Activated CD4-positive, alpha-beta T cell treated with anti-CD3 and anti-CD28 coated beads, Interleukin-2, amount 50 U/mL, for 48 hours (primary cell): ENCODE data around the gene KCNIP3.

ENCODE experiments used
- DNase-seq, 2 experiments: peaks; one replicate each; pipeline ENCODE4 v3.0.0-alpha.2; 2020

KCNIP3 gene

DNA sequence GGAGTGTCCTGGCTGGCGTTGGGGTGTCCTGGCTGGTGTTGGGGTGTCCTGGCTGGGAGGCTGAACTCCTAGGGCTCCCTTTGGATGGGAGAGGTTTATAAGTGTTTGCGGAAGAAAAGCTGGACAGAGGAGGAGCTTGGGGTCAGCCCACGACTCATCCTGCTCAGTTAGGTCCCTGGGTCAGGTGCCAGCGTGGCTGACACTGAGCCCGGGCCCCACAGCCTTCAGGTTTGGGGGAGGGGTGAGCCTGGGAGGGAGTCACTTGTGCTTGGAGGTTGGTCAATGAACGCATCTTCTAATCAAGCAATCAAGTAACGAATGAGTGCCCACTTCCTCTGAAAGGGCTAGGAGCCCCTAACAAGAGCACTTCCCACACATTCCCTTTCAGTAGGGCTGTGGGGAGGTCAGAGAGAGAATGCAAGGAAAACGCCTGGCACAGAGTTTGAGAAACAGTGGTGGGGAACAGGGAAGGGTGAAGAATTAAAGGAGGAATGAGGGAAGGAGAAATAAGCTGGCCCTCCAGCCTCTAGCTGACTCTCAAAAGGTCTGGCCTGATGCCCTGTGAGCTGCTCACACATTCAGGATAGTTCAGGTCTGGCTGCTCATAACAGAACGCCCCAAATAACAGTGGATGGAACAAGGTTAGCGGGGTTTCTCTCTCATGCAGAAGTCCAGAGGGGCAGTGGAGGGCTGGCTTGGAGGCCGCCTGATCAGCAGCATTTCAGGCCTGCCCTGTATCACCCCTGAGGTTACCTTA is 670 bp downstream of the KCNIP3 start:
- DNase-seq = no peak

DNA sequence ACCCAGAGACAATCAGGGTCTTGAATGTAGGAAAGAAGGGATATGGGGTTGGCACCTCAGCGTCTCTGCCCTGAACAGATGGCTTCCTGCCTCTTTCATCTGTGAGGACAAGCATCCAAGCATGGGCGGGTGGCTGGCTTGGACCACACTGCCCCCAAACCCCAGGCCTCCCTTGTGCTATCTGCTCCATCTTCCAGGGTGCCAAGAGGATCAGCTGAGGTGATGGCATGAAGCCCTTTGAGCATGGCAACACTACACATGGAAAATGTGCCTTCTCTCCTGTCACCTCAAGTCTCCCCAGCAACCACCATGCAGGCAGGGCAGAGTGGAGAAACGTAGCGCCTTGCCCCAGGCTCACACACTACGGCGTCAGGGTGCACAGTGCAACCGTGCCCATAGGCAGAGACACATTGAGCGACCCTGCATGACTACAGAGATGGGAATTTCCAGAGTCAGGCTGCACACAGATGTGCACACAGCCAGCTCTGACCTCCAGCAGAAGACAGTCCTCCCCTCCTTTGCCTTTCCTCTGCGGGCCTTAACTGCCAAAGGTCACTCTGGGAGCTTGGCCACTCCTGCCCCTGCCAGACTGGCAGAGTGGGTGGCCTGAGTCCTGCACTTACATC is 1.5 kb downstream of the KCNIP3 start:
- DNase-seq = no peak

DNA sequence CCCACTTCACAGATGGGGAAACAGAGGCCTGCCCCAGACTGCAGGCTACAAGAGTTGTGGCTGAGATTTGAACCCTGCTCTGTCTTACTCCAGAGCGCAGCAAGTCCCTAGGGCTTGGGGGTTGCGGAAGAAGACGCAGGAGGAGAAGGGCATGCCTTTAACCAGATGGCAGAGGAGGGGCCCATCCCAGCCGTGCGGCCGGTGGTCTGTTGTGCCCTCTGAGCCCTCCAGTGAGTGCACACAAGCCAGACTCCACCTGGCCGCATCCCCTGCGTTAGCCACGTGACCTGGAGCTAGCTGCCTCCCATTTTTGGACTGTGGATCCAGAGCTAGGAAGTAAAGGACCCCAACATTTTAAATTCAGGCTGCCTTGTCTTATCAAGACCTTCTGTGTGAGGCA is 2.8 kb downstream of the KCNIP3 start:
- no peak for DNase-seq

DNA sequence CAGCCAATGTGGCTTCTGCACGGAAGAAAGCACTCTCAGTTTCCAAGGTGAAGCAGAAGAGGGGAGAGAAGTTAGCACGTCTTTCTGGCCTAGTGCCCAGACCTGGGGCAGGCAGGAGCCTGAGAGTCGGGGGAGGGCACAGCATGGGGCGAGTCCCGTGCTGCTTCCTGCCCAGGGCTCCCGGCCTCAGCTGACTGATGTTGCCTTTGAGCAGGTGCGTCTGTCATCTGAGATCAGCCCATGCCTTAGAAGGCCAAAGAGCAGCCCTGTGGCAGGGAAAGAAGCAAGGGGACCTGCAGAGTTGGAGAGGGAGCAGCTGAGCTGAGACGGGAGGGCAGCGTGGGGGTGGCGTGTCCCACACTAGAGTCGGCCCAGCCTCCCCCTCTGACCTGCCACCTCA is 3.3 kb downstream of the KCNIP3 start:
- no peak for DNase-seq

DNA sequence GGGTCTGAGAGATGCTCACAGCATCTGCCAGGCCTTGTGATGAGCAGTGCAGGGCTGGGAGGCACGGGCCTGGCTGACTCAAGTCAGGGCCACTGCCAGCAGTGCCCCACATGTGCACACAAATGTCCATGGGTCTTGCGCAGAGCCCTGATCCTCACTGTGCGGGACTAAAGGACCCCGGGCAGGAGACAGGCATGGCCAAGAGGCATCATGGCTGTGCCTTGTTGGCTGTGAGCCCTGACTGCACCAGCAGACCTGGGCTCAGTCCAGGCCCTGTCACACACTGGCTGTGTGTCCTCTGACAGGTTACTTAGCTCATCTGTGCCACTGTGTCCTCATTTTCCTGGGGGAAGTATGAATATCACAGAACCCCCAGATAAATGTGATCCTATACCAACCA is 4.0 kb downstream of the KCNIP3 start:
- no peak for DNase-seq

DNA sequence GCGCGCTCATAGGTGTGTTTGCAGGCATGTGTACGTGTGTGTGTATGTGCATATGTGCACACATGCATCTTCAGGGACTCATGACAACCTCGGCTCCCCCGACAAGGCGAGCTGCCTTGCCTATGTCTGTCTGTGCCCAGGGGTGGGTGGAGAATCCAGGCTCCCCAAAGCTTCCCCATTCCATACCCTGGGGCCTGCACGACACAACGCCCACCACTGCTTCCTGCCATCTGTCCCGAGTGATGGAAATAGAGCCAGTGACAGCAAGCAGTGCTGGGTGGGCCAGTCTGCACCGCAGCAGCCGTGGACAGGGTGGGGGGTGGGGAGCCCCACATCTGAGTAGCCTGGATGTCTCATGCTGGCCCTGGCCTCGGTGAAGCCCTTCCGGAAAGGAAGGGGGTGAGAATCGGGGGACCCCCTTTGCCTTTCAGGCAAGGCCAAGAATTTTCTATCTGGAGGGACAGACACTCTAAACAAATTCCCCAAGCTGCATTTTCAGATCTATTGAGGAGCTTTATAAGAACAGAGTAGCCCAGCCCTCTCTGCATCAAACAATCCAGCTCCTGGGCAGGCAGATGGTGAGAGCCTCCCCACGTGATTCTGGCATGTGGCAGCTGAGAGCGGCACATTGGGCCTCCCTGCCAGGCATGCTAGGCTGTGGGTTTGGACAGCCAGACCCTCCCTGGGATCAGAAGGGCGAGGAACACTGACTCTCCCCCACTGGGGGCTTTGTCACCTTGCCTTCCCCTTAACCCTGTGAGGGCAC is 4.9 kb downstream of the KCNIP3 start:
- no peak for DNase-seq

DNA sequence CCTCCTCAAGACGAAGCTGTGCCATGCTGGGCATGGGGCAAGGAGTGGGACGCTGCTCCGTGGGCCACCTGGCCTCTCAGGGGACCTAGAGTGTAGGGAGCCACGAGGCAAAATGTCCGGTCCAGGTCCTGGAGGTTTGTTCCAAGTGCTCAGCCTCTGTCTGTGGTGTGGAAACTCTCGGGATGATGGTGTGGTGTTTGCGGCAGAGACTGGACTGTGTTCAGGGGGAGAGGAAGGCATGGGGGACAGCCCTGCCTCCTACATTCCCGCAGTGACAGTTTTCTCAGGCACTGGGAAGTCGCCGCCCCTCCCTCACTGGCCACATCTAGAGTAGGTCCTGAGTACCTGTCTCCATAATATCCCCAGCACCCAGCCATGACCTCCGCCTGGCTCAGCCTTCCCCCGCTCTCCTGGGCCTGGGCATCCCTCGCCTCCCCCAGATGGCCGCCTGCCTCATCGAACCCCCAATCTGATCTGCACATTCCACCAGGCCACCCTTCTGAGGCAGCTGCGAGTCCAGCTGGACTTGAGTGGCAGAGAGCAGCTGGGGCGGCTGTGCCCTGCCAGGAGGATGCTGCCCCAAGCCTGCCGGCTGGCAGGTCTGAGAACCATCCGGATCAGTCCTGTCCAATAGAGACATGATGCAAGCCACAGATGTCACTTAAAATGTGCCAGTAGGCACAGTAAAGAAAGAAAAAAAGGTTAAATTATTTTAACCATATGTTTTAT is 6.2 kb downstream of the KCNIP3 start:
- no peak for DNase-seq

DNA sequence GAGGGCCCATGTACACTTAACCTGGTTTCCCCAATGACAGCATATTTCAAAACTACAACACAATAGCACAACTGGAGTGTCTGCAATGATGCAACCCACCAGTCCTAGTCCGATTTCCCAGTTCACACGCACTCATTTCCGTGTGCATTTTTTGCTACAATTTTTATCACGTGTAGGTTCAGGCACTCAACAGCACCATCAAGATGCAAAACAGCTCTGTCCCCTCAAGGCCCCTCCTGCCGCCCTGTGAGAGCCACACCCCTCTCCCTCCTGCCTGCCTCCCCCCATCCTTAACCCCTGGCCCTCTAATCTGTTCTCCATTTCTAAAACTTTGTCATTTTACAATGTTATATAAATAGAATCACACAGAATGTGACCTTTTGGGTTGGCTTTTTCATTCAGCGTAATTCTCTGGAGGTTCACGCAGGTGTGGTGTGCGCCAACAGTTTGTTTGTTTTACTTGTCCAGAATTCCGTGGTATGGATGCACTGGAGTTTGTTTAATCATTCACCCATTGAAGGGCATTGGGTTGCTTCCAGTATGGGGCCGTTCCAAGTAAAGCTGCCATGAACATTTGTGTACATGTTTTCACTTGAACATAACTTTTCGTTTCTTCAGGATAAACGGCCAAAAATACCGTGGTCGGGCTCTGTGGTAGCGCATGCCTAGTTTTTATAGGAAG is 8.4 kb downstream of the KCNIP3 start:
- DNase-seq = no peak

DNA sequence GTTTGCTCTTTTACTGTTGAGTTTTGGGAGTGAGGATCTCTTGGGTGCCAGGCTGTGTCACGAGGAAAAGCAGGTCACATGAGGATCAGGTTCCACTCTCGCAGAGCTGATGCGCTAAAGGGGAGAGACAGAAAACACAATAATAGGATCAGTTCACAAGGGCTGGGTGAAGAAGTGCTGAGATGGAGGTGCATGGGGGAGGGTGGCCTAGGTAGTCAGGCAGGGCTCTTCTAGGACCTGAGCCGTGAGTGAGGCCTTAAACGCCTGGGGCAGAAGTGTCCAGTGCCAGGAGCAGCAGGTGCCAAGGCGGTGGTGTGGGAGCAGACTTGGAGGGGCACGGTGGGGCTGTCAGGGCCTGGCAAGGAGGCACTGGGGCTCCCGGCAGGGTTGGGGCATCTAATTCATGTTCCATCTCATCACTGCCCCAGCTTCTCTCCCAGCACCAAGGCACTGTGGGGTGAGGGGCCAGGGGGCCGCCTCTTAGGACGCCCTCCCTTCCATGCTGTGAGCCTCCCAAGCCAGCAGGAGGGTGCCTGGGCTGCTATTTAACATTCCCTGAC is 9.3 kb downstream of the KCNIP3 start:
- DNase-seq = no peak

DNA sequence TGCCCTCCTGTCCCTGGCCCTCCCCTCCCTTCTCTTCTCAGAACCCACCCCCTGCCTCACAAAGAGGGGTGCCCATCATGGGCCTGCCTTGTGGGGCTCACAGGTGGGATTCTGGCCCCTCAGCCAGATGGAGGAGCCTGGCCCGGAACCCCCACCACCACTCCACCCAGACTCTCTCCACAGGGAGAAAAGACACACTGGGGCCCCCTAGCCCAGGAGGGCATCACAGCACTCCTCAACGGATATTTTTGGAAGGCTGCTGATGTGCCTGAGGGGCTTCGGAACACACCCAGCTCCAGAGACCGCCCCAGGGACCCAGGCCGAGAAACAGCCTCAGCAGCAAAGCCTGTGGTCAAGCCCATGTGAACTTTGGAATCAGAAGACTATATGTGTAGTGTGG is 9.9 kb downstream of the KCNIP3 start:
- no peak for DNase-seq

DNA sequence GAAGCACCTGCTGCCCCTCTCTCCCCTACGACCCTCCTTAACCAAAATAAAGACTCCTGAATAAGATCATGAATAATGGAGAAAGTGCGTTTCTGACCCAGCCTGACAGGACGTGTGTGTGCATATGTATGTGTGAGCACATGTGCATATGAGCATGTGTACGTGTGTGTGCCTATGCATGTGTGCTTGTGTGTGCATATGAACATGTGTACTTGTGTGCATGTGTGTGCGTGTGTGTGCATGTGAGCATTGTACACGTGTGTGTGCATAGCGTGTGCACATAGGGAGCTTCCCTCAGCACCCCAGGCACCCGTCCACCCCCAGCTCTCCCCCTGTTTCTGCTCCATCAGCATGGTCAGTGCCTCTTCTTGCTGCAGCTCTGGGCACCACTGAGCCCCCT is 10.7 kb downstream of the KCNIP3 start:
- DNase-seq = no peak

DNA sequence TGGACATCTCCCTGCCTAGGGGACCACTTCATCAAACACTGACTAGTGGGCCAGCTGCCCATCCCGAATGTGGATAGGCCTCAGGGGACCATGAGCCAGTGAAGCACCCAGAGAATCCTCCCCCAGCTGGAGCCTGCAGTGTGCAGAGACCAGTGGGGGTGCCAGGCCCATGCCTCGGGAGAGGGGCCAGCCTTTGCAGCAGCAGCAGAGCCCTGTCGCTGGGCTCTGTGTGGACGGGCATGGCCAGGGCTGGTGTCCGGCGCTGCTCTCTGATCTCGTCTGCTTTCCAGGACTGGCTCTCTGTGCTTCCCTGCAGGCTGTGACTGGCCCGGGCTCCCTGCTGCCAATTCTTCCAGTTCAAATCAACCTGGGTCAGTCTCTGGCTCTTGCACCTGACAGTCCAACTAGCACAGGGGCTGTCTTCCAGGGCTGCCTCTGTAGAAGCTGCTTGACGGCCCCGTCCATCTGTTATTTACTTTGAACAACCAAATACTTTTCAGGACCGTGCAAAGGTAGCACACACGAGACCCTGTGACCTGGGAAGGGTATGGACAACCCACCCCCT is 11.4 kb downstream of the KCNIP3 start:
- DNase-seq = no peak

DNA sequence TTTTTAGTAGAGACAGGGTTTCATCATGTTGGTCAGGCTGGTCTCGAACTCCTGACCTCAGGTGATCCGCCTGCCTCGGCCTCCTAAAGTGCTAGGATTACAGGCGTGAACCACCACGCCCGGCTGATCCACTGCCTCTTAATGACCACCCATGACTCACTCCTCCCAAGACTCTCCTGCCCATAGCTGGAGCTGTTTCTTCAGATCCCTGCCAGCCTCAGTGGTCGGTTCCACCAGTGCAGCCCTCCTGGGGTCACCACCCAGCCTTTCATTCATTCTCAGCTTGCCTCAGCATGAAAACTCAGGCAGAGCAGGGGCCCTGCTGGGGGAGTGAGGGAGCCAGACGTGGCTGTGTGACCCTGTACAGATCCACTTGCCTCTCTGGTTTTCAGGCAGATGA is 12.5 kb downstream of the KCNIP3 start:
- no peak for DNase-seq

DNA sequence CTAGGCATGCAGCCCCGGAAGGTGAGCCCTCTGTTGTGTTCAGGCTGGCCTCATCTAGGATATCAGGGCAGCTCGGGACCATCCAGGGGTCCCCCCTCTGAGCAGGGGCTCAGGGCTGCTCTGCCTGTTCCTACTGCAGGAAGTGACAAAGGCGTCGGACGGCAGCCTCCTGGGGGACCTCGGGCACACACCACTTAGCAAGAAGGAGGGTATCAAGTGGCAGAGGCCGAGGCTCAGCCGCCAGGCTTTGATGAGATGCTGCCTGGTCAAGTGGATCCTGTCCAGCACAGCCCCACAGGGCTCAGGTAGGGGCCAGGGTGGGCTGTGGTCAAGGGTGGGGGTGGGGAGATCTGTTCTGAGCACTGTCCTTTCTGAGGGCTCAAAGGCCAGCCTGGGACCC is 13.1 kb downstream of the KCNIP3 start:
- DNase-seq = no peak

DNA sequence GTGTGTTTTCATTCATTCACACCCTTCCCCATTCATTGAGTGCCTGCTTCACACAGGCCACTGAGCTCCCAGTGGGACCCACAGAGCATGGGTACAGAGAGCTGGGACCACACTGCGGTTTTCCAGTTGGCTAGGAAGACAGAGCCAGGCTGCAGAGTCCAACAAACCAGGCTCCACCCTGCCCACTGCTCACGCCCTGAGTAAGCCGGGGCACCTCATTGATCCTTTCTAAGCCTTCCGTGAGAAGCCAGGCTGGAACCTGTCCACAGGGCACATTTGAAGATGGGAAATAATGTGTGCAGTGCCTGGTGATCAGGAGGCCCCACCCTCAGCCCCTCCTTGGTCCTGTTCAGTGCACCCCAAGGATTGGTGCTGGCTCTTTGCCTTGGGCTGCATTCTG is 13.5 kb downstream of the KCNIP3 start:
- DNase-seq = no peak

DNA sequence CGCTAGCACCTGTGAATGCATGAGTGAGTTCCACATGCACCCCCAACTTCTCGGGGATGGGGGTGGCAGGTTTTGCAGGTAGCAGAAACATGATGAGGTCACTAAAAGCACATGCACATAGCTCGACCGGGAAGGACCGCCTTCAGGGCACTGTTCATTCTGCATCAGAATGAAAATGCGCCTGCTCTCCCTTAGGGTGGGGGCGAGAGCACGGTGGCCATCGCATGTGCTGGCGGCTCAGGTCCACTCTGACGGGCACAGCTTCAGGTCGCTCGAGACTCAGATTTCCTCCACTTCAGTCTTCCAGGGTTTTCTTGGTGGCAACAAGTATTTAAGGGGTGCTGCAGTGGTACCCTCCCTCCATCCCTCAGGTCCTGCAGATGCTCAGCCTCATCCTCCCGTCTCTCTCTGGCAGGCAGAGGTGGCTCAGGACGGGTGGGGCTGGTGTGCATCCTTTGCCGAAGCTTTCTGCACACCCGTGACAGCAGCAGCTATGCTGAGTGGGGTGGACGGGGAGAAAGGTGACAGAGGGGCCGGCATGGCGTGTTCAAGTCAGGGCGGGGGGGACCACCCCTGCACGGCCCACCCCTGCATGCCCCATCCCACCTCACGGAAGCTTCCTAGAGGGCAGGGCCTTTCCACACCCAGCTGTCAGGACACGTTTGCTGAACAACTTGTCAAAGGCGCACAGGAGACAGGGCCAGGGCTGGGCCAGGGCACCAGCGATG is 14.8 kb downstream of the KCNIP3 start:
- no peak for DNase-seq

DNA sequence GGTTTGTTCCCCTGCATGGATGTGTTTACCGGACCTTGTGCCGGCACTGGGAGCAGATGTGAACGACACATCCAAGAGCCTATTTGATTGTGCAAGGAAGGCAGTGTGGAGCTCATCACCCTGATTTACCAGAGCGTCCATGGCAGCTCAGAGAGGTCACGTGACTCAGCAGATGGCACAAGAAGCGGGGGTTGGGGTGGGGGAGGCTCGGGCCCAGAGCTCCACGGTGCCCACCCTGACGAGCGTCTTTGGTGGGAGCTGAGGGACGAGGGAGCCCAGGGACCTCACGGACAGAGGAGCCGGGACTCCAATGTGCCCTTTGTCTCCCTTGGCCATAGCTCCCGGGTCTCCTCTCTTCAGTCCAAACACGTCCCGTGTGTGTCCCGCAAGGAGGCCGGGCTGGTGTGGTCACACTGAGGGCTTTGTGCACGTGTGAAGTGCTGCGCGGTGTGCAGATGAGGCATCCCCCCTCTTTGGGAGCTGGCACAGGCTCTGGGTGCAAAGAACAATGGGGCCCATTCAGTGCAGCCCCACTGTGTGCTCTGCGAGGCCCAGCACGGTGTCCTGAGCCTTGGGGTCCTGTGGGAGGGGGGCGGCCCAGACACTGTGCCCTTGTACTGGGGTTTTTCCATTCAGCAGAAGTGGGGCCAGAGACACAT is 15.5 kb downstream of the KCNIP3 start:
- no peak for DNase-seq

DNA sequence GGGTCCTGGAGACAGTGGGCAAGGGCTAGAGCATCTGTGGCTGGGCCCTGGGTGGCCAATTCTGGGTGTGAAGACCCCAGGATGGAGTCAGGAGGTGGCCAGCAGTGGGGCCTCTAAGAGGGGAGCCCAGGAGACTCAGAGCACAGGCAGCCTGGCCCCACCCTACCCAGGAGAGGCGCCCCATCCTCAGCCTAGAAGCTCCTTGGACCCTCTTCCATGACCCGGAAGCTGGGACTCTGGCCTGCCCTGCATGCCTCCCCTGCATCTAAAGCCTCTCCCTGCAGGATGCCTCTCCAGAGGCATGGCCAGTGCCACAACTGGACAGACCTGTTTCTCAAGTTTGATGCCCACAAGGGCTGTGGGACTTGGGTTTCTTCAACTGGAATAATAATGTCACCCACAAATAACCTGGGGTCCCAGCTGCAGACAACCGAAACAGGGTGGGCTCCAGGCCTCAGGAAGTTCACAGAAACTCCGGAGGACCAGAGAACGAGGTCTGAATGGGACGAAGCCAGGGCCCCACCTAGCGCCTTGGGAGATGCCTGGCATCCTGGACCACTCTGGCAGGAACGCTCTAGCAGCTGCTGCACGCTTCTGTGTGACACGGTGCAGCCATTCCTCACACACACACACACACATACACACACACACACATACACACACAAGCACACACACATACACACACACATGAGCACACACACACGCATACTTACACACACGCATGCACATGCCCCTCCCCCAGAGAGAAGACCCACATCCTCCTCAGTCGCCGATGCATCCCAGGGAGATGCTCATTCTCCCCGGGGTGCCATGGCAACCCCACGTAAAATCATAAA is 16.4 kb downstream of the KCNIP3 start:
- no peak for DNase-seq

DNA sequence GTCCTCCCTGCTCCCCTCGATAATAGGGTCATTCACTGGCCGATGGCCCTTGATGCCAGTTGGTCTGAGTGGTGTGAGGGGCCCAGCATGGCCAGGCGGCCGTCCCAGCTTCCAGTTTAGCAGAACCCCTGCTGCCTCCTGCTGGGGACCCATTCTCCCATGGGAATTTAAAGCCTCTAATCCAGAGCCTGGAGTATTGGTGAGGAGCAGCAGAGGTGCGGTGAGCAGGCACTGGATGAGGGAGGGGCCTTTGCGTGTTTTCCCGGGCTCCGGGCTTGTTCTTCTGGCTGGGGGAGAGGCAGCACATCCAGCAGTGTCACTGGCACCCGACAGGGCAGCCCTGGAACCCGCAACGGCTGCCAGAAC is 17.4 kb downstream of the KCNIP3 start:
- no peak for DNase-seq
